Endothelial cell of umbilical vein (primary cell): Measurements from ENCODE around the gene HOXB3. TPM values are rescaled to one million over a fixed set of nuclear protein-coding genes. Genes with fewer than 3 reads are reported as not detected.
A peak's percentile ranks its signal among the peaks of the same experiment; 100 is the strongest.

Source experiments
- BruUV-seq: library from RNA; stranded (reverse); fragments of 400-500 nt; replicated peaks from 2 replicates; lab custom pipeline; 2021; lab: Mats Ljungman, UMichigan
- CTCF ChIA-PET: fragments of 300-600, 350-600 bp; sonication (Branson Sonifier 250); formaldehyde crosslinking; loops from one replicate; lab custom pipeline; 2021; ENCODE audit warnings: antibody characterized with exemption, inconsistent platforms; lab: Charles Lee
- POLR2A ChIA-PET: fragments of 300-600, 350-600 bp; sonication (Branson Sonifier 250); formaldehyde crosslinking; loops from one replicate; lab custom pipeline; 2021; ENCODE audit warnings: antibody characterized with exemption, inconsistent platforms; lab: Charles Lee
- DNase-seq: peaks from one replicate; pipeline ENCODE4 v3.0.0-alpha.2; 2011; ENCODE audit warnings: low read depth, low spot score
- FAIRE-seq: peaks from 2 replicates; lab custom pipeline; 2011; peaks lifted over from hg19 to GRCh38; lab: Jason Lieb, UNC
- H2AFZ ChIP-seq: 2 replicates; pipeline ENCODE4 v1.6.0; 2012; ENCODE audit warnings: low read depth, low read length, control low read depth, inconsistent platforms
- H3K27ac ChIP-seq: 2 replicates; pipeline ENCODE4 v1.5.1; 2011; ENCODE audit warnings: low read depth, mild to moderate bottlenecking, control low read depth, low read length, moderate library complexity; ENCODE audit not compliant: insufficient read depth
- H3K27me3 ChIP-seq, 2 experiments: 2 replicates each; pipeline versions ENCODE4 v1.6.0 to v1.6.1; 2011; ENCODE audit warnings: low read length in 2 of 2, mixed read lengths in 1 of 2; ENCODE audit not compliant: control insufficient read depth in 2 of 2, insufficient read depth in 2 of 2
- H3K36me3 ChIP-seq, 2 experiments: 2 replicates in 1 of 2; 3 replicates in 1 of 2; pipeline ENCODE4 v1.5.1; 2011; ENCODE audit warnings: low read length in 2 of 2, mild to moderate bottlenecking in 1 of 2, moderate library complexity in 1 of 2; ENCODE audit not compliant: control insufficient read depth in 2 of 2, insufficient read depth in 2 of 2; ENCODE audit errors: extremely low read depth in 1 of 2
- H3K4me1 ChIP-seq: 3 replicates; pipeline ENCODE4 v1.5.1; 2011; ENCODE audit warnings: mild to moderate bottlenecking, low read length; ENCODE audit not compliant: control insufficient read depth, insufficient read depth; ENCODE audit errors: extremely low read depth
- H3K4me2 ChIP-seq: 2 replicates; pipeline ENCODE4 v1.6.1; 2011; ENCODE audit warnings: low read length, control low read depth, mixed read lengths; ENCODE audit not compliant: insufficient read depth
- H3K4me3 ChIP-seq, 3 experiments: fragments of 200-600 bp in 1 of 3; sonication (generic), shearing (Covaris generic) in 1 of 3; replicated peaks in 1 of 3; 2 replicates each; pipeline ENCODE4 v1.5.1; 2011 to 2016; ENCODE audit warnings: control low read depth in 3 of 3, low read length in 3 of 3, mild to moderate bottlenecking in 2 of 3, inconsistent platforms in 1 of 3, low read depth in 1 of 3, moderate library complexity in 1 of 3; ENCODE audit not compliant: insufficient read depth in 1 of 3
- H3K79me2 ChIP-seq: 2 replicates; pipeline ENCODE4 v1.6.0; 2012; ENCODE audit warnings: low read length, inconsistent platforms; ENCODE audit not compliant: control insufficient read depth, insufficient read depth
- H3K9ac ChIP-seq: replicated peaks from 2 replicates; pipeline ENCODE3; 2011; ENCODE audit warnings: low read length, control low read depth; ENCODE audit not compliant: insufficient read depth; ENCODE audit errors: extremely low read depth
- H3K9me1 ChIP-seq: replicated peaks from 3 replicates; pipeline ENCODE4 v1.6.0; 2011; ENCODE audit warnings: mild to moderate bottlenecking, low read length; ENCODE audit not compliant: control insufficient read depth, insufficient read depth; ENCODE audit errors: extremely low read depth
- H3K9me3 ChIP-seq: replicated peaks from 2 replicates; pipeline ENCODE4 v1.5.1; 2012; ENCODE audit warnings: low read length, inconsistent platforms; ENCODE audit not compliant: control insufficient read depth, insufficient read depth
- H4K20me1 ChIP-seq: replicated peaks from 2 replicates; pipeline ENCODE3; 2011; ENCODE audit warnings: mild to moderate bottlenecking, low read length; ENCODE audit not compliant: control insufficient read depth, insufficient read depth; ENCODE audit errors: extremely low read depth
- EZH2 ChIP-seq: IDR thresholded peaks from 2 replicates; pipeline ENCODE4 v1.6.1; 2012; ENCODE audit warnings: borderline replicate concordance, low read depth, mild to moderate bottlenecking, moderate library complexity, low read length, inconsistent platforms; ENCODE audit not compliant: severe bottlenecking
- FOS ChIP-seq: IDR thresholded peaks from 2 replicates; pipeline ENCODE4 v1.6.1; 2011; ENCODE audit warnings: mild to moderate bottlenecking, low read length, moderate library complexity, borderline replicate concordance; ENCODE audit not compliant: insufficient read depth
- GATA2 ChIP-seq: IDR thresholded peaks from 2 replicates; pipeline ENCODE4 v1.7.0; 2011; ENCODE audit warnings: low read depth, mild to moderate bottlenecking, moderate library complexity, mixed read lengths, low read length; ENCODE audit not compliant: insufficient read length, insufficient read depth
- JUN ChIP-seq: IDR thresholded peaks from 2 replicates; pipeline ENCODE4 v1.6.1; 2011; ENCODE audit warnings: borderline replicate concordance, low read depth; ENCODE audit not compliant: insufficient read length, insufficient read depth
- MYC ChIP-seq: IDR thresholded peaks from one replicate; pipeline ENCODE4 v1.6.1; 2011; ENCODE audit warnings: mild to moderate bottlenecking, low read depth, low read length
- POLR2A ChIP-seq: IDR thresholded peaks from 2 replicates; pipeline ENCODE4 v1.6.1; 2012; ENCODE audit warnings: low read depth, mild to moderate bottlenecking, control low read depth, low read length
- POLR2AphosphoS5 ChIP-seq: IDR thresholded peaks from 2 replicates; pipeline ENCODE4 v1.6.1; 2012; ENCODE audit warnings: low read depth, mild to moderate bottlenecking, control low read depth, low read length, moderate library complexity; ENCODE audit not compliant: insufficient read depth
- dilution Hi-C: fragments of 300-500 bp; cut with MboI; formaldehyde crosslinking; loops from one replicate; pipeline ENCODE4 v1.15.0; 2019; ENCODE audit warnings: low sequenced_read_pairs; ENCODE audit not compliant: extremely low pct_ligation_motif_present
- intact Hi-C: fragments of 100-400 bp; cut with micrococcal nuclease; formaldehyde crosslinking; loops from one replicate; pipeline ENCODE4 v1.10.0; 2022
- polyA plus RNA-seq, 4 experiments: library from polyadenylated mRNA; depleted of rRNA in 3 of 4; stranded (reverse) in 3 of 4; unstranded in 1 of 4; fragments of >200 nt; gene quantifications; 2 replicates each; pipeline versions ENCODE4 v1.2.1 to v1.2.3, GENCODE V29; 2011 to 2012; ENCODE audit warnings: missing spikeins in 1 of 4
- total RNA-seq: library from RNA; stranded (reverse); gene quantifications from 2 replicates; pipeline ENCODE4 v1.2.3, GENCODE V29; 2021
- TF ChIP-seq, protein P1 (sequence below): IDR thresholded peaks from 2 replicates; pipeline ENCODE4 v1.6.1; 2011; ENCODE audit not compliant: insufficient read depth, insufficient read length
- TF ChIP-seq, protein P2 (sequence below), 2 donors: IDR thresholded peaks; 1 replicate in 1 of 2; 2 replicates in 1 of 2; pipeline ENCODE4 v1.5.1; 2011; ENCODE audit warnings: low read length in 2 of 2, mild to moderate bottlenecking in 2 of 2, moderate library complexity in 2 of 2, control low read depth in 1 of 2, inconsistent platforms in 1 of 2, low read depth in 1 of 2; ENCODE audit not compliant: insufficient read depth in 1 of 2; ENCODE audit errors: extremely low read depth in 1 of 2

The HOXB3 gene
- total and polyA plus RNA-seq, 2 donors (not counting 3 experiments of a cell fraction or from before 2014, with no cell fraction given): 29.6 to 56.6 TPM

DNA sequence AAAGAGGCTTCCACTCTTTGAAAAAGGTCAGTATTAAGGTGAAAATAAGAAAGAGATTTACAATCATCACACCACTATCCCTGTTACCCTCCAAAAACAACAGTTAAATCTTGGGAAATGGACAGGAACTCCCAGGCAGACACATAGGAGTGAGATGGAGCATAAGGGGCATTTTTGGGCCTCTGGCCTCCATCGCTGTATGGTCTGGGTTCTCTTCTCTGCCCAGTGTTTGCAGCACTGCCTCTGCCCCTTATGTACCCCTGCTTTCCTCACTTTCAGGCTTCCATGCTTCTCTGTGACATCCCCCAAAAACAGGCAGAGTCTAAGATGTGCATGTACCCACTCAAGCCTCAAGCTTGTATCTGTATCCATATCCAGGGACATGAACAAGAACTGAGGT, 44.5 kb downstream of the HOXB3 start:
- H3K9me1 ChIP-seq: no peaks in the 10 kb centered on the region
- peaks cover 62% of the 10 kb centered on the region for H3K79me2 ChIP-seq
- peak overlapping the region; percentile 78 for H3K4me2 ChIP-seq
- CTCF ChIA-PET: interaction anchor here (1.2 kb wide), 1 partner anchor 11 kb away, joined by 4 read pairs; no protein-coding TSS in a partner anchor
- dilution Hi-C loops: no loop called here
- DNase-seq (no peak), FAIRE-seq (peak; percentile 33)
- peaks cover 49% of the 10 kb centered on the region for H3K4me1 ChIP-seq
- TF ChIP-seq POLR2A (no peak), POLR2AphosphoS5 (no peak), JUN (no peak), EZH2 (no peak), MYC (no peak), FOS (no peak), GATA2 (no peak)
- TF ChIP-seq, protein P1, sequence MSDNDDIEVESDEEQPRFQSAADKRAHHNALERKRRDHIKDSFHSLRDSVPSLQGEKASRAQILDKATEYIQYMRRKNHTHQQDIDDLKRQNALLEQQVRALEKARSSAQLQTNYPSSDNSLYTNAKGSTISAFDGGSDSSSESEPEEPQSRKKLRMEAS: no peak
- TF ChIP-seq, protein P2, sequence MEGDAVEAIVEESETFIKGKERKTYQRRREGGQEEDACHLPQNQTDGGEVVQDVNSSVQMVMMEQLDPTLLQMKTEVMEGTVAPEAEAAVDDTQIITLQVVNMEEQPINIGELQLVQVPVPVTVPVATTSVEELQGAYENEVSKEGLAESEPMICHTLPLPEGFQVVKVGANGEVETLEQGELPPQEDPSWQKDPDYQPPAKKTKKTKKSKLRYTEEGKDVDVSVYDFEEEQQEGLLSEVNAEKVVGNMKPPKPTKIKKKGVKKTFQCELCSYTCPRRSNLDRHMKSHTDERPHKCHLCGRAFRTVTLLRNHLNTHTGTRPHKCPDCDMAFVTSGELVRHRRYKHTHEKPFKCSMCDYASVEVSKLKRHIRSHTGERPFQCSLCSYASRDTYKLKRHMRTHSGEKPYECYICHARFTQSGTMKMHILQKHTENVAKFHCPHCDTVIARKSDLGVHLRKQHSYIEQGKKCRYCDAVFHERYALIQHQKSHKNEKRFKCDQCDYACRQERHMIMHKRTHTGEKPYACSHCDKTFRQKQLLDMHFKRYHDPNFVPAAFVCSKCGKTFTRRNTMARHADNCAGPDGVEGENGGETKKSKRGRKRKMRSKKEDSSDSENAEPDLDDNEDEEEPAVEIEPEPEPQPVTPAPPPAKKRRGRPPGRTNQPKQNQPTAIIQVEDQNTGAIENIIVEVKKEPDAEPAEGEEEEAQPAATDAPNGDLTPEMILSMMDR (IDR thresholded peaks at IDR 0.05; ENCODE audit: extremely low read depth in 1 of 2, insufficient read depth in 1 of 2, low read depth in 1 of 2, low read length in 2 of 2): no peak
- peak overlapping the region in 1 of 3 experiments; percentile 97 for H3K4me3 ChIP-seq
- no peaks in the 10 kb centered on the region for H3K9me3 ChIP-seq
- H3K27me3 ChIP-seq: no peaks in the 10 kb centered on the region
- peaks cover 6 to 7% of the 10 kb centered on the region in 2 experiments for H3K36me3 ChIP-seq
- POLR2A ChIA-PET: no interaction called here
- no peak overlapping the region for H2AFZ ChIP-seq
- peak overlapping the region; percentile 91 for H3K9ac ChIP-seq
- peak overlapping the region; percentile 60 for H3K27ac ChIP-seq
- no peaks in the 10 kb centered on the region for H4K20me1 ChIP-seq
- intact Hi-C loops: loop anchor here (1.0 to 2.0 kb wide), 2 partner anchors 8 to 23 kb away; no protein-coding TSS in a partner anchor
- no TSS peak for BruUV-seq
